ENCODE data around the gene MAP4K4.

Gene MAP4K4

DNA sequence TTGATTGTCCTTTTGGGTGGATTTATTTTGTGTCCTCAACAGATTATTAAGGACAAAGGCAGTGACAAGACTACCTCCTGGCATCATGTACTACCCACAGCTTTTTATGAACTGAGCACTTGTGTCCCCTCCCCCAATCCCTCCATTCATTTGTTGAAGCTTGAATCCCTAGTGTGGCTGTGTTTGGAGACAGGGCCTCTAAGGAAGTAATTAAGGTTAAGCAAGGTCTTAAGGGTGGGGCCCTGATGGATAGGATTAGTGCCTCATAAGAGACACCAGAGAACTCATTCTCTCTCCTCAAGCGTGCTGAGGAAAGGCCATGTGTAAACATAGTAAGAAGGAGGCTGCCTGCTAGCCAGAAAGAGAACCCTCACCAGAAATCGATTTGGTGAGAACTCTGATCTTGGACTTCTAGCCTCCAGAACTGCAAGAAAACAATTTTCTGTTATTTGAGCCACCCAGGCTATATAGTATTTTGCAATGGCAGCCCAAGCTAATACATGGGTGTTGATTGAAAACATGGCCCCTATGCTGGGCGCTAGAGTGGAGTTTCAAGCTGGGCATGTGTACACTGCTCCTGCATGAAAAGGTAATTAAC lies 3.4 kb upstream of the MAP4K4 start:
- no peak for FAIRE-seq

DNA sequence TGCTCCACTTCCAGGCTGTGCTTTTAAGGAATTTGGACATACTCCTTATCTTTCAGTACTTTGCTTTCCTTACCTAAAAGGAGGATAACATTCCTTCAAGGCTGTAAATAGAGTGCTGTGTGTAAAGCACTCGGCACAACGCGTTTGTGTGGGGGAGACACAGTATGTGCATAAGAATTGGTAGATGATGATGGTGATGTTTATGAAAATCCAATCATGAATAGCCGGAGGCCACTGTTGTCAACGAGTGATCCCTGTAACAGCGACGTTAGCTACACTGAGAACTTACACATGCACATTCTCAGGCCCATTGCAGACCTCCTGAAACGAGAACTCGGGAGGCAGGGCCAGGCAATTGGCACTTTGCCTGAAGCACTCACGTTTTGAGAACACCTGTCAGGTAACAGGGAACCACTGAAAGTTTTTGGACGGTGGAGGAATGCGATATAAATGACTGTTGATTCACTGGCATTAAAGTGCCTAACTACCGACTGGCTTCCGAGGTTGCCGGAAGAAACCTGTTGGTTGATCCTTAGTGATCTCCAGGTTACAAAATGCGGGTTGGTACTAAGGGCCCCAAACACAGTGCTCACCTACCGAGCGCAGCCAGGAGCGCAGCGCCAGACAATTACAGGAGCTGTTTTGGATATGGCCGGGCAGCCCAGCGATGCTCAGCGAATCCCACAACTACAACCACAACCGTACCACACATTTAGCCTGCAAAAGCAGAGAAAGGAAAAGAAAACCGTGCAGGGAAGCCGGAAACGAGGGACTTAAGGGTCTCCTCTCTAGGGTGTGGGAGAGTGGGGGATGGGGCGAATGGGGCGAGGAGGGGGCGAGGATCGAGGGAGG lies 1.0 kb upstream of the MAP4K4 start:
- no peak for FAIRE-seq

DNA sequence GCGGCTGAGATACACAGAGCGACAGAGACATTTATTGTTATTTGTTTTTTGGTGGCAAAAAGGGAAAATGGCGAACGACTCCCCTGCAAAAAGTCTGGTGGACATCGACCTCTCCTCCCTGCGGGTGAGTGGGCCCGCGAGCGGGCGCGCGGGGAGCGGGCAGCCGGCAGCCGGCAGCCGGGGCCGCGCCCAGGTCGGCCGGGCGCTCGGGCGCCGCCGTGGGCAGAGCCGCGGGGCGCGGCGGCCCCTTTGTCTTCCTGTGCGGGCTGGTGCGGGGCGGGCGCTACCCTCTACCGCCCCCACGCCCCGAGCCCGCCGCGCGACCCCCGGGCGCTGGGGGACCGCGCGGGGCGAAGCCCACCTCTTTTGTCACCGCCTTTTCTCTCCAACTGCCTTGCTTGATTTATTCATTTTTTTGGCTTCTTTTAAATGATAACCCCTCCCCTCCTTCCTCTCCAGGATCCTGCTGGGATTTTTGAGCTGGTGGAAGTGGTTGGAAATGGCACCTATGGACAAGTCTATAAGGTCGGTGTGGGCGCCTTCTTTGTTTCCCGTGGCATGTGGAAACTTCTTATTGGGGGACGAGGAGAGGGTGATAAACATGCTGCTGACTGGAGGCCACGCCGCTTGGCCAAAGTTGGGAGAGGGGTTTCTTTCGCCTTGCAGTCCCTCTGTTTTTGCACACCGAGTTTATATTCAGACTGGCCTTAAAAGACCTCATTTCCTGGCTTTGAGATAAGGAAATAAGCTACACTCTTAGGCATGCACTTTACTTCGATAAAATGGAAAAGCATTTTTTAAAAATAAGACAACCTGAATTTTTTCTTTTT lies 722 bp downstream of the MAP4K4 start:
- FAIRE-seq, result no peak

DNA sequence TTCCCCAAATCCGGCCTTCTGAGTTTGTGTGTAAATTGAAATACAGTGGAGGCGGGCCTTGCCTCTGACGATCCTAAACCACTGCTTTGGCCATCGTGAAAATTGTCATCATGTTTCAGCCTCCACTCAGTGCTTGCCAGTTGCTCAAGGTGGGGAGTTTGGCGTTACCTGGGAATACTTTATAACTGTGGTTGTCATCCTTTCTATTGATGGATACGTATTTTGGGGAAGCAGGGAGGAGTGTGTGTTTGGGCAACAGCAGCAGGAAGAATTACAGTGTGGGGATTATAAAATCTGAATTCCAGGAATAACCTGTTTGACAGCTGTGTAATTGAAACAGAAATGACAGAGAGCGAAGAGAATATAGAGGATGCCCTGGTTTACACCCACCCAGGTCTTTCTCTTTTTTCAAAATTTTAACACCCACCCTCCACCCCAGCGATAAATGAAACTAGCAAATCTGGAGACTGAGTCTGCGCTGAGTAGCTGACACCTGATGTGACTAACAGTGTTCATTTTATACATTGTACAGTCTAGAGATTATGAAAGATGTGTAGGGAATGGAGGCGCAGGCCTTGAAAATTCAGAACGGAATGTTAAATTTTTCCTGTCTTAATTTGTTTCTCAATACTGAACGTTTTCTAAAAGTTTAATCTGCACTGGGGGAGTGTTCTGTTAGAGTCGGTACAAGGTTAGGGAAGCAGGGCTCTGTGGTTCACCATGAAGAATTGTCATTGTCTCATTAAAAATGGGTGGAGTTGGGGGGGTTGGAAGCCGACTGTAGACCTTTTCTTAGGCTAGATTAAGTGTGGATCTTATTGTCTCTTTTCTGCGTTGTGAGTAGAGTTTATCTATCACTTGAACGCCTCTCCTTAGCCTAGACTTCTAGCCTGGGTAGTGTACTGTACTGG lies 1.6 kb downstream of the MAP4K4 start:
- FAIRE-seq, result no peak

GRCh38 chr2:101699755-101700461 lies 2.4 kb downstream of the MAP4K4 start:
- FAIRE-seq, result no peak

DNA sequence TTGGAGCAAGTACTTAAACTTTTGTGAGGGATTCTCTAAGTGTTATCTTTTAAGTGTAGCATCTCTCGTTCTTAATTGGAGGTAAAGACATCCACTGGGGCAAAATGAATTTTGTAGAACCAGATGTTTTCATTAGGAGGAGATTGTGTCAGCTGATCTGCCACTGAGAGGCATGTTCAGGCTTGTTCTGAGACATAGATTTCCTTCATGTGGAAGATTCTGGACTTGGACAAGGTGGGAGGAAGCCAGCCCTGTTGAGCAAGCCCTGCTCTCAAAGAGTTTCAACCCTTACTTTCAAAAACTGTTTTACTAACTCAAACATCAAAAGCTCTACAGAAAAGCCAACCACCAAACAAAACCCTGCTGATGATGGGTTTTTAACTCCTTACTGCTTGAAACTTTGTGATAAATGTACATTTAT lies 6.5 kb downstream of the MAP4K4 start:
- FAIRE-seq, result no peak

DNA sequence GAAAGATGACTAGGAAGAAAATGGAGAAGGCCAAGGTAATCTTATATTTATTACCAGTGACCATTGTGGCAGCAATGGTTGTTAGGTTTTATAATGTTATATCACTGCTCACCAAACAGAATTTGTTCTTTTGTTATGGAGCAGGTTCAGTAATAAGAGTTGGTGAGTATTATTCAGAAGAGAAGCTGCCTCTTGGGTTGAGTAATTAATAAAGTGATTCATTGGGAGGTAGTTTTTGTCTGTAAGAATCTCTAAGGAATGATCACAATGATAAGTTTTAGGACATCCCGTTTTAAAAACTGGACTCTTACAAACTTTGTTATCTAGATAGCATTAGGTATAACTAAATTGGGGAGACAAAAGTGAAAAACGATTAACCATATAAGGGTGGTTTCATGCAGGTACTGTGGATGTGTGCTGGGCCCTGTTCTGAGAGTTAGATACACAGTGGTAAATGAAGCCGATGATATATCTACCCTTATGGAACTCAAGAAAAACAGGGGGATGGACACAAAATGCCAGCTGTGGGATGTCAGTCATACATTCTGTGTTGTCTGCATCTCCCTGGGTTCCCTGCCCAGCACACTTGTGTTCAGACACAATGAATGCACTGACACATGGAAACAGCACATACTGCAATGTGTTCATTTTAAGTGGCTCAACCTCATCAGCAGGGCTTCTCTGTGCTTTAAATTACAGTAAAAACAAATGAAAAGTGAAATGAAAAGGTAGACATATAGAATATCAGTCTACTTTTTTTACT lies 7.5 kb downstream of the MAP4K4 start:
- FAIRE-seq, result no peak

GRCh38 chr2:101706121-101706818 lies 8.8 kb downstream of the MAP4K4 start:
- no peak for FAIRE-seq

GRCh38 chr2:101706819-101707177 lies 9.3 kb downstream of the MAP4K4 start:
- FAIRE-seq, result no peak

- FAIRE-seq, result no peak
Observed at GRCh38 chr2:101710036-101710435, 12.5 kb downstream of the MAP4K4 start.

GRCh38 chr2:101710471-101711318 lies 13.2 kb downstream of the MAP4K4 start:
- no peak for FAIRE-seq

- no peak for FAIRE-seq
Observed at GRCh38 chr2:101714118-101714517, 16.6 kb downstream of the MAP4K4 start.

DNA sequence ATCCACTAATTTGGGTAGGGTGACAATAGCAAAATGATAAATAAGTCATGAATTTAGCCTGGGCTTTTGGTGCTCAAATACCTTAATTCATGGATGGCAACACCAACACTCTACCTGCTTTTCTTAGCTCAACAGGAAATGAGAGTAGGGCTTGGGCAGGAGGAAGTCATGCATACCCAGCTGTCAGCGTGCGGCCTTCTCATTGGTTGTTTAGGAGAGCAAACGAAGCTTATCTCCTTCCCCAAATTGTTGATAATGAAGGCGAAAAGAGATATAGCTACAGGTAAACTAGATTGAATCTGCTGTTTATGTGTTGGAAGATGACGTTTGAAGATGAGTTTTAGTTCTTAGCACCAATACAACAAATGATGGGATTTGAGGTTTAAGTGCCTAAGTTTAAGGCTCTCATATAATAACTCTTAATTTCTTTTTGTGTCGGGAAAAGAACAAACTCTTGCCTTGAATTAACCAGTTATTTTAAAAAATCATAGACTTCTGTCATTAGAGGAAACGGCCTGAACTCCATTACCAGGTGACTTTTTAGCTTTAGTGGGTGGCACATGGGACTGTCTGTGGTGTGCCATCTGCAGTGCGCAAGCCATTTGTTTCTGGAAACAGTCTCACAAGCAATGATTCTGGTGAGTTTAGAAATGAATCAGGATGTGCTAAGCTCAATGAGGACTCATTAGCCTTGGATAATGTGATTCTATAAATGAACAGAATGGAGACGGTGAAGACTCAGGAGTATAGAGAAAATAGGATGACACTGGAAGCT lies 19.8 kb downstream of the MAP4K4 start:
- no peak for FAIRE-seq

DNA sequence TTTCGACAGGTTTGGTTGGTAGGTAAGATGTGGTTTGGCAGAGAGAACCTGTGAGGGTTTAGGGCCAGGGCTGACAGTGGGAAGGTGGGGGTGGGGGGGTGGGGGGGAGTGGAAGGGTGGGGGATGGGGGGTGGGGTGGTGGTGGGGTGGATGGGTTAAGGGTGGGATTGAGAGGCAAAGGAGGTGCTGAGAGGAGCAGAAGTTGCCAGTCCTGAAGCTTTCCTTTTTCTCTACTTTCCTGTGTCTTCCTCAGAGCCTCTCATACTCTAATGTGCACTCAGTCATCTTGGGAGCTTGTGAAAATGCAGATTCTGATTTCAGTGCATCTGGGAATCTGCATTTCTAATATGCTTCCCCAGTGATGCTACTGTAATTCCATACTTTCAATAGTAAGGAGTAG lies 21.0 kb downstream of the MAP4K4 start:
- no peak for FAIRE-seq

GRCh38 chr2:101718993-101719571 lies 21.6 kb downstream of the MAP4K4 start:
- FAIRE-seq, result no peak

GRCh38 chr2:101720732-101721131 lies 23.2 kb downstream of the MAP4K4 start:
- no peak for FAIRE-seq

GRCh38 chr2:101722864-101723263 lies 25.4 kb downstream of the MAP4K4 start:
- FAIRE-seq, result no peak

Measured in A204.1 (cell line).